A673 (cell line): Measurements from ENCODE around the gene GNAZ.

Source experiments
- CTCF ChIP-seq: fragments of 300-800, 200-600 bp; sonication (generic); conservative IDR thresholded peaks from 2 replicates; pipeline ENCODE4 v1.5.1; 2017; ENCODE audit warnings: low read depth, mild to moderate bottlenecking, antibody characterized with exemption, low read length, moderate library complexity, mixed read lengths
- EZH2 ChIP-seq: fragments of 200-600 bp; sonication (generic); IDR thresholded peaks from 2 replicates; pipeline ENCODE4 v1.6.1; 2017; ENCODE audit warnings: borderline replicate concordance, low read depth, mild to moderate bottlenecking, mixed read lengths, antibody characterized with exemption, low read length; ENCODE audit not compliant: poor library complexity, severe bottlenecking

GRCh38 chr22:23069502-23070357 lies 589 bp upstream of the GNAZ start:
- TF ChIP-seq CTCF (no peak), EZH2 (no peak)
